NB4 (cell line): ENCODE data around the gene POU3F1.

Experiments
- DNase-seq: peaks from one replicate; pipeline ENCODE4 v3.0.0; 2010; ENCODE audit warnings: low read depth
- H3K4me3 ChIP-seq: one replicate; pipeline ENCODE4 v1.5.1; 2011; ENCODE audit warnings: mild to moderate bottlenecking, low read depth, low read length, moderate library complexity
- CTCF ChIP-seq: IDR thresholded peaks from one replicate; pipeline ENCODE4 v1.5.1; 2012; ENCODE audit warnings: low read depth, low read length
- MAX ChIP-seq: IDR thresholded peaks from 2 replicates; pipeline ENCODE4 v1.6.1; 2011; ENCODE audit warnings: low read depth, low read length
- MYC ChIP-seq: IDR thresholded peaks from 2 replicates; pipeline ENCODE4 v1.6.1; 2011; ENCODE audit warnings: low read depth, low read length
- POLR2A ChIP-seq: IDR thresholded peaks from 2 replicates; pipeline ENCODE4 v1.6.1; 2011; ENCODE audit warnings: mild to moderate bottlenecking; ENCODE audit not compliant: insufficient read length; ENCODE audit errors: extremely low read depth

Gene POU3F1

GRCh38 chr1:38046333-38046883 is at the start of gene POU3F1:
POU3F1 (minus strand) TSS chr1:38046793; CDS start chr1:38046743, 50 bp downstream.
- DNase-seq = no peak
- no peak within 1 kb of the TSS for H3K4me3 ChIP-seq
- no peak for TF ChIP-seq CTCF
- TF ChIP-seq POLR2A = no peak
- no peak for TF ChIP-seq MAX
- no peak for TF ChIP-seq MYC

GRCh38 chr1:38095454-38095931 is 48.9 kb upstream of the POU3F1 start:
- no peak overlapping the region for H3K4me3 ChIP-seq
- no peak for DNase-seq
- TF ChIP-seq MAX (no peak), POLR2A (no peak), MYC (no peak), CTCF (no peak)

- no peak for DNase-seq
- H3K4me3 ChIP-seq = no peak overlapping the region
- no peak for TF ChIP-seq CTCF
- TF ChIP-seq MAX = no peak
- TF ChIP-seq POLR2A = no peak
- TF ChIP-seq MYC = no peak
Observed at GRCh38 chr1:38094711-38095290, 48.2 kb upstream of the POU3F1 start.

- TF ChIP-seq POLR2A (no peak), MYC (no peak), CTCF (no peak), MAX (no peak)
- DNase-seq = no peak
- H3K4me3 ChIP-seq = no peak overlapping the region
Observed at GRCh38 chr1:38093569-38094520, 47.3 kb upstream of the POU3F1 start.

GRCh38 chr1:38092256-38092655 is 45.7 kb upstream of the POU3F1 start:
- H3K4me3 ChIP-seq = no peak overlapping the region
- DNase-seq = no peak
- TF ChIP-seq MYC = no peak
- TF ChIP-seq MAX = no peak
- no peak for TF ChIP-seq CTCF
- no peak for TF ChIP-seq POLR2A

GRCh38 chr1:38090796-38091195 is 44.2 kb upstream of the POU3F1 start:
- no peak for DNase-seq
- no peak overlapping the region for H3K4me3 ChIP-seq
- TF ChIP-seq POLR2A = no peak
- no peak for TF ChIP-seq MYC
- no peak for TF ChIP-seq MAX
- no peak for TF ChIP-seq CTCF
